Mucosa of gallbladder (tissue), 1 donor: ENCODE measurements around the gene ARVCF. TPM values are rescaled to one million over a fixed set of nuclear protein-coding genes. Genes with fewer than 3 reads are reported as not detected.

Experiments
- DNase-seq: peaks from one replicate; pipeline ENCODE4 v3.0.0-alpha.2; 2020; ENCODE audit warnings: low spot score
- total RNA-seq: library from RNA; stranded (reverse); gene quantifications from one replicate; pipeline ENCODE4 v1.2.1, GENCODE V29; 2021
- donor health status: DM: no; HTN: no; CAD: no.

ARVCF gene
- total RNA-seq, 1 donor from 2014 or later: 44.3 TPM

GRCh38 chr22:19974268-19974861 is 42.3 kb downstream of the ARVCF start:
- no peak for DNase-seq

- DNase-seq: no peak
Observed at GRCh38 chr22:19973551-19974267, 42.9 kb downstream of the ARVCF start.

GRCh38 chr22:19972652-19973550 is 43.7 kb downstream of the ARVCF start:
- no peak for DNase-seq

GRCh38 chr22:19972251-19972650 is 44.4 kb downstream of the ARVCF start:
- DNase-seq: no peak

- DNase-seq: no peak
Observed at GRCh38 chr22:19971276-19972124, 45.1 kb downstream of the ARVCF start.

GRCh38 chr22:19970479-19971275 is 45.9 kb downstream of the ARVCF start:
- peak; percentile 66 for DNase-seq

GRCh38 chr22:19970031-19970478 is 46.6 kb downstream of the ARVCF start:
- no peak for DNase-seq

GRCh38 chr22:19969141-19969928 is 47.3 kb downstream of the ARVCF start:
- DNase-seq: no peak

GRCh38 chr22:19968450-19968891 is 48.2 kb downstream of the ARVCF start:
- DNase-seq: no peak

GRCh38 chr22:19967850-19968449 is 48.7 kb downstream of the ARVCF start:
- DNase-seq: no peak

GRCh38 chr22:19966908-19967750 is 49.5 kb downstream of the ARVCF start:
- DNase-seq: no peak

- no peak for DNase-seq
Observed at GRCh38 chr22:19965771-19966709, 50.6 kb downstream of the ARVCF start.

- no peak for DNase-seq
Observed at GRCh38 chr22:19964701-19965386, 51.8 kb downstream of the ARVCF start.

GRCh38 chr22:19963863-19964642 is 52.6 kb downstream of the ARVCF start:
- DNase-seq: no peak

- DNase-seq: peak; percentile 91
Observed at GRCh38 chr22:19962909-19963806, 53.5 kb downstream of the ARVCF start.
